Left hindlimb (tissue), 1 donor: Measurements from ENCODE around the gene ACTRT2.

Source experiments
- DNase-seq: peaks from one replicate; pipeline ENCODE4 v3.0.0-alpha.2; 2018

The ACTRT2 gene

DNA sequence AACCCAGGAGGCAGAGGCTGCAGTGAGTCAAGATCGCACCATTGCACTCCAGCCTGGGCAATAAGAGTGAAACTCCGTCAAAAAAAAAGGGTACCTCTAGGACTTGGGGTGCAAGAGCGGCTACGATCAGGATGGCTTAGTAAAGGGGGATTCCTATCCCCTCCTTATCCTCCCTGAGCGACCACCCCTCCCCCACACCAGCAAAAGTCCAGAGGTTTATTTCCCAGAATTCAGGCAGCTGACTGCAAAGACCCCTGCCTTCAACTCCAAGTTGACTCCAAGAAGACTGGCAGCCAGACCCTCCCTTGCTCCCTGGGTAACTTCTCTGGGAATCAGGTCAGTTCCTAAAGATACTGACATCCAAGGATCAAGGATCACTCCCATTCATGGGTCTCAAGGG, 35.4 kb downstream of the ACTRT2 start:
- DNase-seq, result no peak

DNA sequence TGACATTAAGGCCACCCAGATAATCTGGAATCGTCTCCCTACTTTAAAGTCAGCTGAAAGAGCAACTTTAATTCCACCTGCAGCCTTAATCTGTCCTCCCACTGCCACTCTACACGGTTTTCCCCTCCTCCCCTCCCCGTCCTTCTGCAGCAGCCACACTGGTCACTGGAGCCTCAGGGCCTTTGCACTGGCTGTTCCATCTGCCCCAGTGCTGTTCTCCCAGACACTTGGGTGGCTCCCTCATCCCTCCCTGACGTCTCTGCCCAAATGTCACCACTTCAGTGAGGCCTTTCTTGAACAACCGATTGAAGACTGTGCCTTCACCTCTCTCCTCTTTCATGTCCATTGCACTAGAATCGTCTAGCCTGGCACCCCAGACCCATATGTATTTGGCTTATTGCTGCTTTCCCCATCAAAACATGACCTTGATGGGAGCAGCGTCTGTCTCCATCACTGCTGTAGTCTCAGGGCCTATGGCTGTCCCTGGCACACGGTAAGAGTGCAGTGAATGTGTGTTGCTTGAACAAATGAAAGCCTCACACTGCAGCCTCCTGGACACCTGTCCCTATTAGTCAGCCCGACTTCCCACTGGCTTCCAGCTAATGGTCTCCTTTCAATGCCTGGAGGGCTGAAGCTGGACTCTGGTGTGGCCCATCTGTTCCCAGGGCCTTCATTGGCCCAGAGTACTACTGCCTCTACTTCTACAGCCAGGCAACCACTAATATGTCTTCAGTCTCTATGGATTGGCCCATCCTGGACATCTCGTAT, 37.2 kb downstream of the ACTRT2 start:
- no peak for DNase-seq

DNA sequence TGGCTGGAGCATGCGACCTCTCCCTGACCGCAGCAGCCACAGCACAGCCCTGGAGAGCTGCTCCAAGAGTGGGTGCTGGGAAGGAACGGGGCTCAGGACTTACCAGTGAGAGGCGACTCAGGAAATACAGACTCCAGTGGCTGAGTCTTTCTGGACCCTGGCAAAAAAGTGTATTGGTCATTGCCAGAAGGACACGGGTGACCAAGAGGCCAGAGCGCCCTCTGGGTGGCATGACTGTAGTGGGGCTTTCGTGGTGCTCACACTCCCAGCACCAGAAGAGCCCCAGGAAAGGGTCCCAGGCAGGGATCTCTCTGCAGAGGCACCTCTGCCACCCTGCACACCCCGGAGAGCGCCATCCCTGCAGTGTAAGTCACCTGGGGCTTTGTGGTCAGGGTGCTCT, 38.9 kb downstream of the ACTRT2 start:
- peak; percentile 29 for DNase-seq

DNA sequence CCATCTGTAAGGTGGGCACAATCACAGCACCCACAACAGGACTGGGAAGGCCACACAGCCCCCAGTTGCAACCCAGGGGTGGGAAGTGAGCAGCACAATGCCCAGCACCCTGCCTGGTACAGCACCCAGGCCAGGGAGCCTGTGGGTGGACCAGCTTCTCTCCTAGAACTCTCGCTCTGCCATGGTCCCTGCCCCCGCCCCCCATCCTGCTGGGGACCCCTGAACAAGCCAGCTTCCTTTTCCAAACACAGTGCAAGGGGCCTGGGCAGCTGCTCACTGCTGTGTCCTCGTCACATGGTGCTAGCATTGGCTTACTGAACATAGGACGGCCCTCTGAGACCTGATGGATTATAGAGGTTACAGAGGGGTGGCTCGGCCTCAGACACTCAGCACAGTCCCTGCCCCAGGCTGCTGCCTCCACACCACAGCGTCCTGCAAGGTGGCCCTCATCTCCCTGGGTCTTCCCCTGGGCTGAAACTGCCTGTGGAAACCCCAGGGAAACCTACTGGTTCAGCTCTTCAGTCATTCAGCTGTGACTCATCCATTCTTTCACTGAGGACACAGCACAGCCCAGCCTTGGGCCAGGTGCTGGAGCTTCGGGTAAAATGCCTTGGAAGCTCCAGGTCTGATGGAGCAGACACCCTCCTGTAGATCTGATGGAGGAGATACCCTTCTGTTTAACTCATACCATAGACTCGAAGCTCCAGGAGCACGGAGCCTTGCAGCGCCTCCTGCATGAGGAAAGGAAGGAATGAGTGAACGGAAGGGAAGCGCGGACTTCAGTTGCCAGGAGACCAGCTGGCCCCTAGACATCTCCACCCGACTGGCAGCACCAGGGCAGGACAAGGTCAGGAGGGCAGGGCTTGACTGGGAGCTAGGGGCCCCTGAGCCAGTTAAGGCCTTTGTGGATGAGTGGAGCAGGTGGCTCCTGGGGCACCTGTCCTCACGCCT, 39.6 kb downstream of the ACTRT2 start:
- DNase-seq, result peak; percentile 23

DNA sequence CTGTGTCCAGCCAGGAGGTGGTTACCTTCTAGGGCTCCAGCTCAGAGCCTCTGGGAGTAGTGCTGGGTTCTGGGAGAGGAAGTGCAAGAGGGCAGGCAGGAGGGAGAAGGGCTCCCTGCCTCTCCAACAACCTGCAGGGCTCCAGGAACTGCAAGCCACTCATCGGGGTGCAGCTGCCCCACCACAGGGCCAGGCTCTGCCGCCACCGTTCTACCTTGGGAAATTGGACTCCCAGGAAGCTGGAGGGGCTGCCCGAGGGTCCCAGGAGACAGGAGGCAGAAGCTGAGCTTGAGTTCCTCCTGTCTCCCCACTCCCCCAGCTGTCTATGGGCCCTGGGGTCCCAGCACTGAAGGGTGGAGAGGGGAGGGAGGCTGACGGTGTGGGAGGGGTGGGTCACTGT, 40.3 kb downstream of the ACTRT2 start:
- peak; percentile 28 for DNase-seq

DNA sequence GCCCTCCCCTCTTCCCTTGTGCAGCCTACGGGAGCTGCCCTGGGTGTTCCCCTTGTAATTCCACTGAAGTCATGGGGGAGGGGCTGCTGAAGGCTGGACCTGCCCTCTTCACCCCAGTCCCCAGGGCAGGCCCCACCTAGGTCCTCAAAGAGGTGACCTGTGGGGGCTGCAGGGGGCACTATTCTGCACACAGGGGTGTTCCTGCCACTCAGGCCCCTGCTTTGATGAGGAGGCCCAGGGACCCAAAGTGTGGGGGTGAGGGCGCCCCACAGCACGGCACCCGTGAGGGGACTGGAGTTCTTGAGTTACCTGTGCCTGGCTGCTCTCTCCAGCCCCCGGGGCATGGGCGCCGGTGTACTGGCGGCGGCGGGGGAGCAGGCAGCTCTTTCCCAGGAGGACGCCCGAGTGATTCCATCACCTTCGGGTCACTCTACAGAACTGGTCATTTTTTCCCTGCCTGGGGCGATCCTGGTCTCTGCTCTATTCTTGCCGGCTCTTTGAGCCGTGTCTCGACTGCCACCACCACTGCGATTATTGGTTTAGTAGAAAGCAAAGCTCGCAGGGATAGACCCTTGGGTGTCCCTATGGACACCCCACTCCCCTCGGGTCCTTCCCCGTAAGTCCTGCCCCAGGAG, 40.8 kb downstream of the ACTRT2 start:
- DNase-seq, result no peak

DNA sequence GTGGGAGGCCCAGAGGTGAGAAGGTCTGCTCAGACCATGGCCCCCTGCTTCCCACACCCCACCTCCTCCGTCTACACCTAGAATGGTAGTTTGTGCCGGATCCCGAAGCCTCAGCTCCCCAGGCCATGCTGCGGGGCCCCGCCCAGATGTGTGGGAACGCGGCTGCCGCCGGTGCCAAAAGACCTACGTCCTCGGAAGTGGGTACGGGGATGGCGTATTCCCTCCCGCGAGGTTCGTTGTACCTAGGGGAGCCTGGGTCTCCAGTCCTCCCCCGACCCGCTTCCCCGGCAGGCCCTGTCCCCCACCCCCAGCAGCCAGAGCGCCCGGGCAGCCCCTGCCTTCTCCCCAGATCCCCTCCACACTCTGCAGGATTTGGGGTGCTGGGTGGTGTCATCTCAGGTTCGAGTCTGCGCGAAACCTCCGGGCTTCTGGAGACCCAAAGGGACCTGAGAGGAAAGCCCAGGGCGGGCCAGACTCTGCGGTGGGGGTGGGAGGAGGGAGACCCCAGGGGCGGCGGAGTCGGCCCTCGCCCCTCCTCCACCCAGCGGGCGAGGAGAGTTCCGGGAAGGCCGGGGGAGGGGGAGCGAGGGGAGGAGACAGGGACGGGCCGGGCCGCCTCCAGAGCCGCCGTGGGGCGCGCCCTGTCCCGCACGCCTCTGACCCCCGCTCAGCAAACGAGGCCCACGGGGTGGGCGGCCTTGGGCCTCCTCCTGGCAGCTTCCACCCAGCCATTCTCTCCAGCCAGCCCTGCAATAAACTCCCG, 41.5 kb downstream of the ACTRT2 start:
- peak; percentile 31 for DNase-seq

DNA sequence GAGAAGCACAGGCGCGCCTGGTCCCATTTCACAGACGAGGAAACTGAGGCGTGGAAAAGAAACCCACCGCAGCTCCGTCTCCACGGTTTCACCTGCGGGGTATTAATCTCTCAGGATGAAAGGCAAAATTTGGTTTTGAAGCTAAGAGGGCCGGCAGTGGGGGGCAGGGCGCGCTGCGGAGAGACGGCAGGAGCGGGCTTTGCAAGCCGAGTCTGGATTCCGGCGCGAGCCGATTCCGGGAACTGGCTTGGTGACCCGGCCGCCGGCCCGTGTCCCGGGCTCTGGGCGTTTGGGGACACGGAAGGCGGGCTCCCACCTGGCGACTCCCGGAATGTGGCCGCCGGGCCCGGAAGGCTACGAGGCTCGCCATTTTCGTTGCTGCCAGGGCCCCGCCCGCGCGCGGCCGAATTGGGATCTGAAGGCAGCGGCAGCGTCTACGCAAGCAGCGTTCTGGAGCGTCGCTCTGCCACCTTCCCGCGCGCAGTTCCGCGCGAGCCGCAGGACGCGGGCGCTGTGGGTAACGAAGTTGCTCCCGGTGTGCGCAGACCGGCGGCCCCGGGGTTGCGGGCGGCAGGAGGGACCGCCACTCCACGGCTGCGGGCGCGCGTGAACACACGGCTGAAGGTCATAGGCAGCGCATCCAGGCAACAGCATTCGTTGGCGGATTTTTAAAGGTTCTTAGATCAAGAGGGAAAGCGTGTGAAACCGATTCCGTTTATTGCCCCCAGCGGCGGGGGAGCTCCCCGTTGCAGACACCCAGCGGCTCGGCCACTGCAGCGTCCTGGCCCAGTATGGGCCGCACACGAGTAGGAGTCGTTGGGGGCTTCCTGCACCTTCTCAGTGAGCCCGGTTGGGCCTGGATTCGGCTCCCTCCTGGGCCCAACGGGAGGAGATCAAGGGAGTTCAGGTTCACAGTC, 42.4 kb downstream of the ACTRT2 start:
- DNase-seq, result peak; percentile 23

DNA sequence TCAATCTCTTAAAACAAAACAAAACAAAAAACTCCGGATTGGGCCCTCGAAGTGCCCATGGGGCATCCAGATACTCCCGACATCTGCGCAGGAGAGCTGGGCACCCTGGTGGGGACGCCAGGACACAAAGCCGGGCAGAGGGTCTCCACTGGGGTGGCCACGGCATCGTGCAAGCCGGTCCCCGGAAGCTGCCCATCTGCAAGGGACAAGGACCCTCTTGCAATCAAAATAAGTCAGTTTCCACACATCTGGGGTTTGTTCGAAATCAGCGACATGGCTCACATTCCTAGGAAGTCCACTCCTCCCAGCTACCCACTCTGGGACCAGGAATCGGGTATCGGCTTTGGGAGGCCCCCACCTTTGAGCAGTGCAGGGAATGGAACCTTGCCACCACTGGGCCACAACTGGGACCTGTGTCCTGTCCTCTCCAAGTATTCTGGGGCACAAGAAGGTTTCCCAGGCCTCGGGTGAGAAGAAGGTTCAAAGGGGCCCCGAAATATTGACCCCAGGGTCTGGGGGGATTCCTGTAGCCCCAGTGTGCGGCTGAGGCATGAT, 43.1 kb downstream of the ACTRT2 start:
- DNase-seq, result peak; percentile 21

DNA sequence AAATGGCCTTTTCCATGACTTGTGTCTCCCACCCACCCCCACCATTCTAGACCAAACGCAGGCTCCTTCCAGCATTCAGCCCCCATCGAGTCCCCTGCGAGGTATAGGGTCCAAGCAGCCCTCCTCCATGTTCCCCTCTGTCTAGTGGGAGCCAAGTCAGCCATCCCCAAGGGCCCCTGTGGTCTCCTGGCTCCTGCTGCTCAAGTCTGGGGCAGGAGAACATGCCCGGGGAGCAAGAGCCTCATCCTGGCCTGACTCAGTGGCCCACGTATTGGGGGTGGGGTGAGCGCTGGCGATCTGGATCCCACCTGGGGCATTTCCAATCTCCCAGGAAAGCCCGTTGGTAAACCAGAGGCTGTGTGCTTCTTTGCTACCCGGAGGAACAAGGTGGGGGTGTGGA, 43.6 kb downstream of the ACTRT2 start:
- DNase-seq, result peak; percentile 17

DNA sequence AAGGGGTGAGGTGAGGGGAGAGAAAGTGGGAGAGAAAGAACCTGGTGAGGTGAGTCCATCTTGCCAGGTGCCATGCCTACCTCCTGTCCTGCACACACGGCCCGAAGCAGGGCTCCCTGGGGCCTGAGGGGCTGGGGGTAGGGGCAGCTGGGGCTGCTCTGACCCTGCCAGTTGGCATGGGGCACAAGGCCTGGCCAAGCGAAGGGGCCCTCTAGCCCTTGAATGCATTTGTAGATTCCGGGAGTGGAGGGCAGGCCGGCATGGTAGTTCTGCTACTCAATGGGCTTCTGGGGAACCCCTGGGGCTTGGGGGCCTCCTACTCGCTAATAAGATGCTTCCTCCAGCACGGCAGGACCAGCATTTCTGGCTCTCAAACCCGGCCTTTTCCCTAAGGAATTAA, 44.1 kb downstream of the ACTRT2 start:
- DNase-seq, result peak; percentile 16

DNA sequence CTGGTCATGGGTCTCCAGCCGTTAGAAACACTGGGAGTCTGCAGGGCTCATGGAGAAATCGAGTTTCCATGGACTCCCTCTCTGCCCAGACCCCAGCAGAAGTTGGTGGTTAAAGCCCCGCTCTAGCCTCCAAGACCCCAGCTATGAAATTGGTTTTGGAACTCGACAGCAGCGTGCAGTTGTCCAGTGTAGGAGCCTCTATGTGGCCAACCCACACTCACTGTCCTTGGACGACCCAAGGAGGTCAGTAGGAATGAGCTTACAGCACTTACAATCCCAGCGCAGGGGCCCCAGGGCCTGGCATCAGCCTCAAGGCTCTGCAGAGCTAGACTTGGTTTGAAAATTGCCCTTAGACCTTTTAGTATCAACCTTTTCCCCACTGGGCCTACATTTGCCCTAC, 44.5 kb downstream of the ACTRT2 start:
- no peak for DNase-seq

DNA sequence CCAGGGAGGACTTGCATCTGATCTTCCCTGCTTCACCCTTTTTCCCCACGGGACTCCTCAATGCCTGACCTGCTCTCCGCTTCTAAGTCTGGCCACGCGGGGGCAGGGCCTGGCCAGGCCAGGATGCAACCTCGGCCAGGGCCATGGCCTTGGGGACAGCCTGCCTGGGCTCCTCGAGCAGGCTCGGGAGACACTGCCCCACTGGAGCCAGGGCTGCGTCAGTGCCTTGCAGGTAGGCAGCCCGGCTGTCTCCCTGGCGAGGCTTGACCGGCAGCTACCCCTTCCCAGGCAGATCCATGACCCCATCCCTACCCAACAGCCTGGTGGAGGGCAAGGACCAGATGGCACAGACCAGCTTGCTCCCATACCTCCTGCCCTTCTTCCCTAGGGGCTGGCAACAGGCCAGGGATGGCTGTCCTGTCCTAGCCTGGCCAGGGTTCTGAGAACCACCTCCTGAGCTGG, 45.0 kb downstream of the ACTRT2 start:
- peak; percentile 52 for DNase-seq

DNA sequence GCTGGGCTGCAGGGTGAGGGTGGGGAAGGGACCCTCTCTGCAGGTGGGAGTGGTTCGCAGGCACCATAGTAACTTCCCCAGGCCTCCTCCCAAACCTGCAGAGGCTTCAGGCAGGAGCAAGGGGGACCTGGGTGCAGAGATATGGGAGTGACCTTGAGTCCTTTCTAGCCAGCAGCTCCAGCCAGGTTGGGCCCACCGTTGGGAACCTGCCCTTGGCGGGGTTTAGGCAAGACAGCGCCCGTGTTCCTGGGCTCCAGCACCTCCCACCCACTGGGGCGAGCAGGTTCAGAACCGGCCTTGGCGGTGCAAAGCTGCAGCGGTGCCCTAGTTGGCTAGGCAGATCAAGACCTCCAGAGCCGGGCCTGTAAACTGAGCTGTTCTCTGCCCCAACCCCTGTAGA, 45.6 kb downstream of the ACTRT2 start:
- peak; percentile 29 for DNase-seq

DNA sequence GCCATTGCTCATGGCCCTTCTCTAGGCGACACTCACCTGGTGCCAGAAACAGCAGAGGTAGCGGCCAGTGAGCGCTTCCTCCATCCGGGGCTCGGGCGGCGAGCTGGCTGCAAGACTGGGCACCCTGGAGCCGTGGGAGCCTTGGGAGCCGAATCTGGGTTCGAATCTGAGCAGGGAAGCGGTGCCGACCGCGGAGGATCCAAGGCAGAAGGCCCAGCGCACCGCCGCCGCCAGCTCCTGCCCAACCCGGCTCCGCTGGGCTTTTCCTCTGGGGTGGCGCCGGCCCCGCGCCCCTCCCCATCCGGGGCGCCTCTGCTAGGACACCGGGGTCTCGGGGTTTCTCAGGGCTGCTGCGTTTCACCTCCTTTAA, 46.0 kb downstream of the ACTRT2 start:
- DNase-seq, result peak; percentile 33

DNA sequence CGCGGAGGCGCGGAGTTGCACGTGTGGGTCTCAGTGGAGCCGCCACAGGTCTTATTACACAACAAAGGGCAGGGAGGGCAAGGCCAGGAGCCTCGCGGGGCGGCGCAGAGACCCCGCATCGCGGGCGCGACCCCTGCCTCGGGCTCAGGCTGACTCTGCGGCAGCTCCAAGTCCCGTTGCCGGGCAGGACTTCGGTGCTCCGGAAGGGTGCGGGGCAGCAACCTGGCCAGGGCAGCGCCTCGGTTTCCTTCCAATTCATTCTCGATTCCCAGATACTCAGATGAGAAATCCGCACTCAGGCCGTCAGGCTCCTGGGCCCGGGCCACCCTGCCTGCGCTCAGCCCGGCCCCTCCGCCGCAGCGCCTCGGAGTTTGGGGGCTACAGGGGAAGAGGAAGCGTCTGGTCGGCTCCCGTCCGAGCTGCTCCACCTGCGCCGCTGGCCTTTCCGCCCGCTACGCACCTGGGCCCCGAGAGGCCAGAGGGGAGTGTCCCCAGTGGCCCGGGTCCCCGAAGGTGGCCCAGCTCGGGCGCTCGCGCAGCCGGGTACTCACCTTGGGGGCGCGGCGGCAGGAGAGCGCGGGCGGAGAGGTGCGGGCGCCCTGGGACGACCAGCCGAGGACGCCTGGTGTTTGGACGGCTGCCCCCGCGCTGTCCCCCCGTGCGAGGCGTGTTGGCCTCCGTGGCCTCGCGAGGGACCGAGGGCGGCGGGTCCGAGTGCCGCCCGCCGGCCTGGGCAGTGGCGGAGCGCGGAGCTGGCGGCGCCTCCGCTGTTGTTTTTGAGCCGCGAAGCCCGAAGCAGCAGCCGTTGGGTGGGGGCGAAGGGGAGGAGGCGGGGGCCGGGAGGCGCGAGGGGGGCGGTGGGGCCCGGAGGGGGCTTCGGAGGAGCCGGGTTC, 46.6 kb downstream of the ACTRT2 start:
- peak; percentile 32 for DNase-seq

DNA sequence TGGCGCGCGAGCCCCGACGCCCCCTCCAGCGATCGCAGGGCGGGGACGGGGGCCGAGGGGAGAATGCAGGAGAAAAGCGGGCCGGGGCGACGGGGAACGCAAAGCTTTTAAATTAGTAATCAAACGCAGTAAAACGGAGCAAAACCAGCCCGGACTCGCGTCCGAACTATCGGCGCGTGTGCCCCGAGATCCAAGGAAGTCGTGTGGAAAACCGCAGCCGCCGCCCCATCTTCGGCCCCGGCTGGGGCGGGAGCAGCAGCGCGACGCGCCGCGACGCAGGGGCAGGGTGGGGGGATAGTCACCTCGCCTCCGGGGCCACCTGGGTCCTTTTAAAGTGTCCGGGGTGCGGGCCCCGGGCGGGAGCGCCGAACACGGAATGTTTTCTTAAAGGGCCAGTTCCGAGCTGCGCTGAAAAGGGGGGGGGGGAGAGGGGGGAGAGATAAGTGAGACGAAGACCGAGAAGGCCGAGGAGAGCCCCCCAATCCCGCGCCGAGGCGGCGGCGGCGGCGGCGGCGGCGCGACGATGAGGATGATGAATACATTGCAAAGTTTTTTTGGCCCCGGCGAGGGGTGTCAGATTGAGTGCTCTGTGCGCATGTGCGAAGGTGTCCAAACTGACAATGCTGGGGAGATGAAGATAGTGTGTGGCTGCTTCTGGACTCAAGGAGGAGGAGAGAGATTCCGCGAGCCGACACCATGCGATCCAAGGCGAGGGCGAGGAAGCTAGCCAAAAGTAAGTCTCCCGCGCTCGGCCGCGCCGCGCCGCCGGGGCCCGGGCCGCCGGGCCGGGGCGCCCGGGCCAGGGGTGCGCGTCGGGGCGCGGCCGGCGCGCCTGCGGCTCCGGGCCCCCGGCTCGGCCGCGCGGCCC, 47.5 kb downstream of the ACTRT2 start, which contains the start of gene PRDM16:
Gene PRDM16 (plus strand): TSS at position 640 of the 868 bp plus-strand sequence. CDS start 57 bp downstream, at position 697.
- peak; percentile 66 for DNase-seq

DNA sequence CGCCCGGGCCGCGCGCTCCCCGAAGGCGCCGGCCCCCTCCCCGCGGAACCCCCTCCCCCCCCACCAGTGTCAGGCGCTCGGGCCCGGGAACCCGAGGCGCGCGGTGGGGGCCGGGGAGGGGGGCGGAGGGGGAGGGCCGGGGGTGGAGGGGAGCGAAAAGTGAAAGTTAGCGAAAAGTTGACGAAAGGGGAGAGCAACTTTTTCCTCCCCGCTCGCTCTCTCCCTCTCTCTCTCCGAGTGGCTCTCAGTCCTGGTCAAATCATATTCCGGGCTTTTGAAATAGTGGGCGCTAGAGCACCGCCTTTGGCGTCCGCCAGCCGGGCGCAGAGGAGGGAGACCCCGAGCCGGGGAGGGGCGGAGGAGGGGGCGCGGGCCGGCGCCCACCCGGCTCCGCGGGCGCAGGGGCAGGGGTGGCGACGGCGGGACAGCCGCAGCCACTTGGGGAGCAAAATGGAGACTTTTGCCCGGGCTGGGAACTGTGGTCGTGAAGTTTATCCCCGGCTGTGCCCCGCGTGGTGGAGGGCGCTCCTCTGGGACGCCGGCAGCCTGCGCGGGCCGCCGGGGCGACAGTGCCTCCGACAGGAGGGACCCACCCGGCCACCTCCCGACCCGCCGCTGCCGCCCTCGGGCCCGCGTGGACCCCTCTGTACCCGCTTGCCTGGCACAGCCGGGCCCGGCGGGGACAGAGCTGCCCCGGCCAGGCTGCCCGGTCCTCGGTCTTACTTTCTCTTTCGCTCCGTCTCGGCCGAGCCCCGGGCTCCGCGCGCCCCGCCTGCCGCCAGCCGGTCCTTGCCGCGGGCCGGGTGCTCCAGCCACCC, 48.4 kb downstream of the ACTRT2 start:
- peak; percentile 84 for DNase-seq
